ENCODE results near the gene MRTO4.
"Not testable (repeated sequence)": the region's sequence is repeated elsewhere in the genome, so short reads cannot be mapped to it uniquely, and the experiment has no call there.

MRTO4 gene

DNA sequence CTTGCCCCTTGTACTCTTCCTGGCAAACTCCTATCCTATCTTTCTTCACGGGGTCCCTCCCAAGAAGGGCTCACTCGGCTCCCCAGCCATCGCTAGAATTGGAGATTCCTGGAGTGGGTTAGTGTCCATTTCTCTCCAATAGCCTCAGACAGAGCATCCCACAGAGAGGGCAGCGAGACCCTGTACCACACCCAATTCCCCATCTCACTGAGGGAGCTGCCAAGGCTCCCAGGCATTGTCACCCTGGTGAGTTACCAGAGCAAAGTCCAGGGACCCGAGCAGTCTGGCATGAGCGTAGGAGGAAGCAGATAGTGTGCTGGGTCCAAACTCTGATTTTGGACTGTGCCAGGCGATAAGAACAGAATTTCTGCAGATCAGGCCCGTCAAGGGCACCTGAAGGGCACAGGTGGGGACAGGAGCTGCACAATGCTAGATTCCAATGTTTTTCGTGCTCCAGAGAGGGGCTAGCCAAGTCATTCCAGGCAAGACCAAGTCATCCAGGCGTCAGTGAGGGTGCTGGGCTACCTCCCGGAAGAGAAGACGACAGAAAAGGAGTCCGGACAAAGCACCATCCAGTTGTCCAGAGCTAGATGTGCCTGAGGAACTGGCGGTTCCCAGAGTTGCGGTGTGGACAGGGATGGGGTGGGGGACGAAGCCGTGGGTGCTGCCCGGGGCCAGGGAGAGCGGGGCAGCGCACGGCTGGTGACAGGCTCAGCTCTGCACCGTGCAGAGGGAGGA, 21.7 kb downstream of the MRTO4 start:
- no peak for DNase-seq

GRCh38 chr1:19273844-19274531, 22.4 kb downstream of the MRTO4 start:
- DNase-seq, result not testable (repeated sequence)

DNA sequence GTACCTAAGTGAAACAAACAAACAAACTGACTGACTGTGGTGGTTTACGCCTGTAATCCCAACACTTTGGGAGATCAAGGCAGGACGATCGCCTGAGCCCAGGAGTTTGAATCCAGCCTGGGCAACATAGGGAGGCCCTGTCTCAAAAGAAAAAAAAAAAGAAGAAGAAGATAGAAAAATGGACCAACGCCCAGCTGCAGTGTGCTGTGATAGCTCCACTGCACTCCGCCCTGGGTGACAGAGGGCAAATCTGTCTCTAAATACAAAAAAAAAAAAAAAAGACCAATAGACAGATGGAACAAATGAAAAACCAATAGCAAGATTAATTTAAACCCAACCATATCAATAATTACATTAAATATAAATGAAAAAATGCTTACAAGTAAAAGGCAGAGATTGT, 23.0 kb downstream of the MRTO4 start:
- no peak for DNase-seq

DNA sequence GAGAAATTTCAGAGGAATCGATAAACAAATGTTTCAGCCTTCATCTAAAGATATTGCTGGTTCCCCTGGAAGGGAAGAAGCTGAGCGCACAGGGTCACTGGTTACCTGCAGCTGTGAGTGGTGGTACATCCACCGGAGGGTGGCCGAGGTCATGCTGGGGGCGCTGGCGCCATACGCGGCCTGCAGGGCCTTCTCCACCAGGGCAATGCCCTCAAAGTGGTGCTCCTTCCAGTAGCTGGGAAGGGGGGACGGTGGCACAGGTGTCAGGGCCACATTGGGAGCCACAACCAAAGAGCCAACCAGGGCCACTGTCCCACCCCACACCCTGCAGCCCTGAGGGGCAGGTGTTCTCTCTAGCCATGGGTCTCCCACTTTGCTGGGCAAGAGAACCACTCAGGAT, 32.3 kb downstream of the MRTO4 start:
- no peak for DNase-seq

- DNase-seq, result no peak
Measured at GRCh38 chr1:19284881-19285280, 33.3 kb downstream of the MRTO4 start.

- DNase-seq, result not testable (repeated sequence)
Measured at GRCh38 chr1:19285366-19285765, 33.8 kb downstream of the MRTO4 start.

DNA sequence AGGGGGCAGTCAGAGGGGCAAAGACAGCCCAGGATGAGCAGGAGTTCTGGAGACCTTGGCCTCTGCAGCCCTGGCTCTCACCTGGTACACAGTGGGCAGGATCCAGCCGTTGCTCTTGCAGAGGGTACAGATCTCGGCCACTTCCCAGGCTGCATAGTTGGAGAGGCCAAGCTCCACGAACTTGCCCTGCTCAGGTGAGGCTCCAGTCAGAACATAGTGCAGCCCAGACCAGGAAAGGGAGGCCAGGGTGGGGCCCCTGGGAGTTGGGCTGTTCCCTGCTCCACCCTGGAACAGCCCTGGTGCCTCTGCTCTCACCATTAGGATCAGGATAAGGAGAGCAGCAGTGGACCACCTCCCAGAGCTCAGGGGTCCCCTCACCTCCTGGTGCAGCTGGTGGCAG, 34.2 kb downstream of the MRTO4 start:
- not testable (repeated sequence) for DNase-seq

DNA sequence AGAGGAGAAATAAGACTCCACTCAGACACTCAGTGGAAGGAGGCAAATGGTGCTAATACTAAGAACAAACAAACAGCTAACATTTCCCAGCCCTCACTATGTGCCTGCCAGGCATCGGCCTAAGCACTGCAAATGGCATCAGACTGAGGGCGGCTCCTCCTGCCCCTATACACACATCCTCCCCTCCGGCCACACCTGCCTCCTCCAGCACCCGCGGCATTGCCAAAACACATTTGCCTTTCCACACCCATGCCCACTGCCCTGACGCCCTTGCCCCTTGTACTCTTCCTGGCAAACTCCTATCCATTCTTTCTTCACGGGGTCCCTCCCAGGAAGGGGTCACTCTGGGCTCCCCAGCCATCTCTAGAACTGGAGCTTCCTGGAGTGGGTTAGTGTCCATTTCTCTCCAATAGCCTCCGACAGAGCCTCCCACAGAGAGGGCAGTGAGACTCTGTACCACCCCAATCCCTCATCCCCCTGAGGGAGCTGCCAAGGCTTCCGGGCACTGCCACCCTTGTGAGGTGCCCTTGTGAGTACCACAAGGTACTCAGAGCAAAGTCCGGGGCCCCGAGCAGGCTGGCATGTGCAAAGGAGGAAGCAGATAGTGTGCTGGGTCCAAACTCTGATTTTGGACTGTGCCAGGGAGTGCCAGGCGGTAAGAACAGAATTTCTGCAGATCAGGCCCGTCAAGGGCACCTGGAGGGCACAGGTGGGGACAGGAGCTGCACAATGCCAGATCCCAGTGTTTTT, 36.0 kb downstream of the MRTO4 start:
- DNase-seq, result no peak

- not testable (repeated sequence) for DNase-seq
Measured at GRCh38 chr1:19288324-19289241, 37.0 kb downstream of the MRTO4 start, which contains the start of gene AKR7A3. AKR7A3 (minus strand) TSS chr1:19288770; CDS start chr1:19288709, 61 bp downstream.

DNA sequence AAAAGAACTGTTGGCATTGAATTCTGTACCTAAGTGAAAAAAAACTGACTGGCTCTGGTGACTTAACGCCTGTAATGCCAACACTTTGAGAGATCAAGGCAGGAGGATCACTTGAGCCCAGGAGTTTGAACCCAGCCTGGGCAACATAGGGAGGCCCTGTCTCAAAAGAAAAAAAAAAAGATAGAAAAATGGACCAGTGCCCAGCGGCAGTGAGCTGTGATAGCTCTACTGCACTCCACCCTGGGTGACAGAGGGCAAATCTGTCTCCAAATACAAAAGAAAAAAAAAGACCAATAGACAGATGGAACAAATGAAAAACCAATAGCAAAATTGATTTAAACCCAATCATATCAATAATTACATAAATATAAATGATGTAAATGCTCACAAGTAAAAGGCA, 37.6 kb downstream of the MRTO4 start:
- DNase-seq, result no peak

DNA sequence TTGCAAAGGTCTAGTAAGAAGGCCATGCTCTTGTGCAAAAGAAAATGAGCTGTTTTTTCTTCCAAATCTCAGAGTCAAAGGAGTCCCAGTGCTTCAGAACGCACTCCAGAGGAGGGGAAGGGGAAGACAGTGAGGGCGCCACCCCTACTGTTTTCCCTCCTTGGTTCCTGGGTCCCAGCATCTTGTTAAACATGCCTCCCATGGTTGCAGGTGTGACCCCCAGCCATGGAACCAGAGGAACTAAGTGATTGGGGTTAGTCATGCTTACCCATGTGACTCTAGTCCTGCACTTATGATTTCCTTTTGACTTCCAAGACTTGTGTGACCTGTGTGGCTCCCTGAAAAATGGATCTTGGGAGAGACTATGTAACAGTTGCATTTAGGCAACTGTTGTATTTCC, 43.0 kb downstream of the MRTO4 start:
- no peak for DNase-seq

DNA sequence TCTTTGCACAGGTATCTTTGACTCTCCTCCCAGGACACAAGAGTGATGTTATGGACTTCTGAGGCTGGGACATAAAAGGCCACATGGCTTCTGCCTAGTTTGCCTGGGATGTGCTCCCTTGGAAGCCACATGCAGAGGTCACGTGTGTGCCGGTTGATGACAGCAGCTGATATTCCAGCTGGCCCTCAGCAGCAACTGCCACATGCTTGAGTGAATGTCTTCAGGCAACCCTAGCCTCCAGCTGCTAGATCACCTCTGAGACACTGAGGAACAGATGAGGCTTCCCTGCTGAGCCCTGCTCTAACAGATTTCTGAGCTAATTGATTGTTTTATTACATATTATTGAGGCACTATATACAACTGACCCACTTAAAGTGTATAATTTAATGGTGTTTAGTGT, 48.6 kb downstream of the MRTO4 start:
- no peak for DNase-seq

- not testable (repeated sequence) for DNase-seq
Measured at GRCh38 chr1:19304081-19304480, 52.5 kb downstream of the MRTO4 start.

GRCh38 chr1:19305880-19306279, 54.3 kb downstream of the MRTO4 start:
- DNase-seq, result no peak

- DNase-seq, result no peak
Measured at GRCh38 chr1:19306941-19307340, 55.3 kb downstream of the MRTO4 start.

GRCh38 chr1:19307794-19308508, 56.3 kb downstream of the MRTO4 start:
- no peak for DNase-seq

- DNase-seq, result no peak
Measured at GRCh38 chr1:19308509-19308907, 56.9 kb downstream of the MRTO4 start.

GRCh38 chr1:19309123-19309813, 57.7 kb downstream of the MRTO4 start:
- peak; percentile 18 for DNase-seq

All from amniotic stem cell (primary cell).